Activated B cell treated with CpG ODN at 0.5 μM for 24 hours (primary cell): Measurements from ENCODE around the gene NEK4. TPM values are rescaled to one million over a fixed set of nuclear protein-coding genes. Genes with fewer than 3 reads are reported as not detected.

ENCODE experiments used
- ATAC-seq: fragments of 200-7000 bp; cut with Tn5 transposase; one replicate; pipeline ENCODE4 v1.10.0; 2021; ENCODE audit warnings: low read depth, mild to moderate bottlenecking, moderate library complexity
- CTCF ChIA-PET: fragments of 350-600 bp; sonication (Branson Sonifier 250); formaldehyde crosslinking; loops from one replicate; lab custom pipeline; 2021; ENCODE audit warnings: antibody characterized with exemption; lab: Charles Lee
- POLR2A ChIA-PET: fragments of 350-600 bp; sonication (Branson Sonifier 250); formaldehyde crosslinking; loops from one replicate; lab custom pipeline; 2021; ENCODE audit warnings: antibody characterized with exemption; lab: Charles Lee
- DNase-seq: peaks from one replicate; pipeline ENCODE4 v3.0.0; 2022
- H3K27ac Mint-ChIP-seq: one replicate; pipeline ENCODE4 v1.8.0; 2020; ENCODE audit warnings: mixed read lengths
- H3K27me3 Mint-ChIP-seq: one replicate; pipeline ENCODE4 v1.8.0; 2021; ENCODE audit warnings: mixed read lengths
- H3K36me3 Mint-ChIP-seq: one replicate; pipeline ENCODE4 v1.8.0; 2021; ENCODE audit warnings: low read depth, mixed read lengths
- H3K4me1 Mint-ChIP-seq: one replicate; pipeline ENCODE4 v1.8.0; 2021; ENCODE audit warnings: mixed read lengths
- H3K4me3 Mint-ChIP-seq: one replicate; pipeline ENCODE4 v1.8.0; 2020; ENCODE audit warnings: mild to moderate bottlenecking, mixed read lengths
- H3K9me3 Mint-ChIP-seq: one replicate; pipeline ENCODE4 v1.8.0; 2020; ENCODE audit warnings: mixed read lengths
- intact Hi-C: fragments of 100-400 bp; cut with micrococcal nuclease; formaldehyde crosslinking; loops from one replicate; pipeline ENCODE4 v1.15.1; 2024
- total RNA-seq: library from RNA; stranded (reverse); gene quantifications from 2 replicates; pipeline ENCODE4 v1.2.3, GENCODE V29; 2022
- TF ChIP-seq, protein P1 (sequence below): fragments of 200-600 bp; IDR thresholded peaks from one replicate; pipeline ENCODE4 v1.8.0; 2022; ENCODE audit warnings: antibody characterized with exemption, mild to moderate bottlenecking

The NEK4 gene
- total RNA-seq, 1 donor from 2014 or later: 24.5 TPM

GRCh38 chr3:52752045-52752660, 18.6 kb downstream of the NEK4 start:
- TF ChIP-seq, protein P1, sequence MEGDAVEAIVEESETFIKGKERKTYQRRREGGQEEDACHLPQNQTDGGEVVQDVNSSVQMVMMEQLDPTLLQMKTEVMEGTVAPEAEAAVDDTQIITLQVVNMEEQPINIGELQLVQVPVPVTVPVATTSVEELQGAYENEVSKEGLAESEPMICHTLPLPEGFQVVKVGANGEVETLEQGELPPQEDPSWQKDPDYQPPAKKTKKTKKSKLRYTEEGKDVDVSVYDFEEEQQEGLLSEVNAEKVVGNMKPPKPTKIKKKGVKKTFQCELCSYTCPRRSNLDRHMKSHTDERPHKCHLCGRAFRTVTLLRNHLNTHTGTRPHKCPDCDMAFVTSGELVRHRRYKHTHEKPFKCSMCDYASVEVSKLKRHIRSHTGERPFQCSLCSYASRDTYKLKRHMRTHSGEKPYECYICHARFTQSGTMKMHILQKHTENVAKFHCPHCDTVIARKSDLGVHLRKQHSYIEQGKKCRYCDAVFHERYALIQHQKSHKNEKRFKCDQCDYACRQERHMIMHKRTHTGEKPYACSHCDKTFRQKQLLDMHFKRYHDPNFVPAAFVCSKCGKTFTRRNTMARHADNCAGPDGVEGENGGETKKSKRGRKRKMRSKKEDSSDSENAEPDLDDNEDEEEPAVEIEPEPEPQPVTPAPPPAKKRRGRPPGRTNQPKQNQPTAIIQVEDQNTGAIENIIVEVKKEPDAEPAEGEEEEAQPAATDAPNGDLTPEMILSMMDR: no peak
- intact Hi-C loops: no loop called here
- Mint-ChIP-seq H3K36me3 (peaks cover 79% of the 10 kb centered on the region), H3K4me1 (no peaks in the 10 kb centered on the region), H3K27me3 (no peaks in the 10 kb centered on the region), H3K27ac (no peak overlapping the region), H3K9me3 (no peaks in the 10 kb centered on the region), H3K4me3 (no peak overlapping the region)
- ChIA-PET POLR2A (no interaction called here), CTCF (no interaction called here)
- no peak for DNase-seq
- ATAC-seq: no peak

GRCh38 chr3:52743721-52744120, 27.0 kb downstream of the NEK4 start:
- no peaks in the 10 kb centered on the region for H3K4me1 Mint-ChIP-seq
- peaks cover 67% of the 10 kb centered on the region for H3K36me3 Mint-ChIP-seq
- no peak overlapping the region for H3K4me3 Mint-ChIP-seq
- no peak overlapping the region for H3K27ac Mint-ChIP-seq
- intact Hi-C loops: loop anchor here (2.0 kb wide), 1 partner anchor 243 kb away; no protein-coding TSS in a partner anchor
- ATAC-seq (no peak), DNase-seq (no peak)
- TF ChIP-seq, protein P1: no peak
- POLR2A ChIA-PET: no interaction called here
- H3K27me3 Mint-ChIP-seq: no peaks in the 10 kb centered on the region
- H3K9me3 Mint-ChIP-seq: no peaks in the 10 kb centered on the region
- CTCF ChIA-PET: interaction anchor here (0.9 to 1.0 kb wide), 3 partner anchors 55 to 190 kb away, joined by 3 to 4 read pairs (median 3); no protein-coding TSS in a partner anchor

DNA sequence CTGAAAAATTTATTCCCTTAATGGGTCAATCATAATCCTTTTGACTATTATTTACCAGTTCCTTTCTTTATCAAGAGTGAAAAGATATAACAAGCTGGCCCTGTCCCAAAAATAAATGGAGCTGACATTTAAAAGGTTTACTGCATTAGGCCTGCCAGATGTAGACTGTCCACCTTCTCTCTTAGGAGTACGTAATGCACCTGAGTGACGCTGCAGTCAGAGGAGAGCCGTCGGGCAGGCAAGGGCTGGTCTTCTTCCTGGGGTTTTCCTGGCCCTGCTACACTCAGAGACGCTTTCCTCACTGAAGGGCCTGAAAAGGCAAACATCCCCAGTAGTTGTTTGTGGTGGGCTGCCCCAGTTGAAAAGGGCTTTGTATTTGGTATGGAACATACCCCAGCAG, 27.6 kb downstream of the NEK4 start:
- Mint-ChIP-seq H3K36me3 (peaks cover 66% of the 10 kb centered on the region), H3K4me1 (no peaks in the 10 kb centered on the region), H3K27me3 (no peaks in the 10 kb centered on the region), H3K9me3 (no peaks in the 10 kb centered on the region), H3K27ac (no peak overlapping the region), H3K4me3 (no peak overlapping the region)
- TF ChIP-seq, protein P1: no peak
- no peak for DNase-seq
- ChIA-PET POLR2A (no interaction called here), CTCF (interaction anchor here (0.9 to 1.0 kb wide), 3 partner anchors 55 to 190 kb away, joined by 3 to 4 read pairs (median 3); no protein-coding TSS in a partner anchor)
- intact Hi-C loops: loop anchor here (2.0 kb wide), 1 partner anchor 244 kb away; no protein-coding TSS in a partner anchor
- no peak for ATAC-seq

DNA sequence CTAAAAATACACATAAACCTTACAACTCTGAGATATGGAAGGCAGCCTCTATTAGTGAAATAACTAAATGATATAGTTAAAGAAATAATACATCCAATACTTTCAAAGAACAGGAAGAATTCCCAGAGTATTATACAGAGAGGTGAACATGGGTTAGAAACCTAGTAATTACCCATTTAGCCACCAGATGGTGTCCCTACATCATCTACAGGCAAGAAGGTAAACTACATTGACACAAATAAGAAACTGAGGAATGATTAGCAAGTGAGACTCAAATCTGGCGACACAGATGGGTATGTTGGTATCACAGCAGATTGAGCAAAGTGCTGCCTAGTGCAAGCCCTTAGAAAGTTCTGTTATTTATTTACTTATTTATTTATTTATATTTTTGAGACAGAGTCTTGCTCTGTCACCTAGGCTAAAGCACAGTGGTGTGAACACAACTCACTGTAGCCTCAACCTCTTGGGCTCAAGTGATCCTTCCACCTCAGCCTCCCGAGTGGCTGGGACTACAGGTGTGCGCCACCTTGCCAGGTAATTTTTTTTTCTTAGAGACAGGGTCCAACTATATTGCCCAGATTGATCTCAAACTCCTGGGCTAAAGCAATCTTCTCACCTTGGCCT, 28.2 kb downstream of the NEK4 start:
- DNase-seq (no peak), ATAC-seq (peak; percentile 45)
- POLR2A ChIA-PET: no interaction called here
- no peaks in the 10 kb centered on the region for H3K9me3 Mint-ChIP-seq
- no peak overlapping the region for H3K4me3 Mint-ChIP-seq
- peaks cover 67% of the 10 kb centered on the region for H3K36me3 Mint-ChIP-seq
- H3K4me1 Mint-ChIP-seq: no peaks in the 10 kb centered on the region
- CTCF ChIA-PET: interaction anchor here (1.0 kb wide), 2 partner anchors 78 to 331 kb away, joined by 3 to 6 read pairs; no protein-coding TSS in a partner anchor
- no peak overlapping the region for H3K27ac Mint-ChIP-seq
- TF ChIP-seq, protein P1: peak; percentile 43
- no peaks in the 10 kb centered on the region for H3K27me3 Mint-ChIP-seq
- intact Hi-C loops: loop anchor here (1.0 to 2.0 kb wide), 5 partner anchors 57 to 330 kb away; no protein-coding TSS in a partner anchor

DNA sequence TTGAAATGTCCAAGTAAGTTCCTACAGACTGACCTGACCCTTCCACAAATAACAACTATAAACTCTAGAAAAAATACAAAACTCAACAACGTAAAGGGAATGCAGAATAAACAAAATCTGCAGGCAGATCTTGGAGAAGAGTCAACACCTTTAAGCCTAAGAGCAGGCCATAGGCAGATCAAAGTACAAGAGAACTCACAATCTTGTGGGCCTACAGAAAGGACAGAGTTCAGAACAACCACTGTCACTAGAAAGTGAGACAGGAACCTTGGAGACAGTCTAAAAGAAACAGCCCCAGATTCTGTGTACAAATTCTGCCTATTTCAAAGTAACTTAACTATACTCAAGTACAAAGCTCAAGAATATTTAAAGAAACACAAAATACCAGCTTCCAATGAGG, 31.0 kb downstream of the NEK4 start:
- Mint-ChIP-seq H3K4me1 (no peaks in the 10 kb centered on the region), H3K36me3 (peaks cover 69% of the 10 kb centered on the region), H3K27ac (no peak overlapping the region), H3K4me3 (no peak overlapping the region), H3K9me3 (no peaks in the 10 kb centered on the region), H3K27me3 (no peaks in the 10 kb centered on the region)
- CTCF ChIA-PET: no interaction called here
- POLR2A ChIA-PET: no interaction called here
- ATAC-seq: no peak
- intact Hi-C loops: no loop called here
- DNase-seq: no peak
- TF ChIP-seq, protein P1: no peak
